HG03135 (cell line): Measurements from ENCODE around the gene SLC38A3.

ENCODE experiments used
- ATAC-seq: cut with Tn5 transposase; IDR thresholded peaks from one replicate; pipeline ENCODE4 v1.9.1; 2021; ENCODE audit warnings: mild to moderate bottlenecking, moderate library complexity; ENCODE audit not compliant: unreplicated experiment

Gene SLC38A3

DNA sequence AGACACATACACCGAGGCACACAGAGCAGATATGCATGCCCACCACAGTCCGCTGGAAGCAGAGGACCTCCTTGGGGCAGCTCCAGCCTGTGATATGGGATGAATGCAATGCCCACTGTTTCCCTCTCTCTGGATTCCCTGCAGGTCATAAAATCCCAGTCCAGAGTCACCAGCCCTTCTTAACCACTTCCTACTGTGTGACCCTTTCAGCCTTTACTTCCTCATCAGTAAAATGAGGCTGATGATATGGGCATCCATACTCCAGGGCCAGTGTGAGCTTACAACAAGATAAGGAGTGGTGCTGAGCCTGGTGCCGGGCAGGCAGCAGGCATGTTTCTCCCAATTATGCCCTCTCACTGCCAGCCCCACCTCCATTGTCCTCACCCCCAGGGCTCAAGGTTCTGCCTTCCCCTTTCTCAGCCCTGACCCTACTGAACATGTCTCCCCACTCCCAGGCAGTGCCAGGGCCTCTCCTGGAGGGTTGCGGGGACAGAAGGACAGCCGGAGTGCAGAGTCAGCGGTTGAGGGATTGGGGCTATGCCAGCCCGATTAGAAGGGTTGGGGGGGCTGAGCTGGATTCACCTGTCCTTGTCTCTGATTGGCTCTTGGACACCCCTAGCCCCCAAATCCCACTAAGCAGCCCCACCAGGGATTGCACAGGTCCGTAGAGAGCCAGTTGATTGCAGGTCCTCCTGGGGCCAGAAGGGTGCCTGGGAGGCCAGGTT is 14.0 kb upstream of the SLC38A3 start, which contains the start of gene GNAT1:
Gene GNAT1 (plus strand): TSS at position 675 of the 725 bp plus-strand sequence. CDS start 116 bp downstream, outside the sequence.
- no peak for ATAC-seq

DNA sequence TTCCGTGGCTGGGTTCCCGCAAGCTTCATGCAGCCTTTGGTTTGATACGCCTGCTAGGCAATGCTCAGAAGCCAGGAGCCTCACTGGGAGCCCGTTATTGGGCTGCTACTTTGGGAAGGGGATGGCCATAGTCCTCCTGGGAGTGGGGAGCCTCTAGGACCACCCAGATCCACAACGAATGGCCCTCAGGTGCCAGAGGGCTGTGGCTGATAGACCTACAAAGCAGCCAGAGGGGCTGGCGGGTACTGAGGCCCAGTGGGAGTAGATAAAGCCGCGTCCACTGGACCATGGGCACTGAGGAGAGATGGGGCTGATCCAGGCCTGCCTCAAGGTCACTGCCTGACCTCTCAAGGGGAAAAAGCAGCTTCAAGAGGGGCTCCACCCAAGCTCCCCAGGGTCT is 12.9 kb upstream of the SLC38A3 start:
- no peak for ATAC-seq

DNA sequence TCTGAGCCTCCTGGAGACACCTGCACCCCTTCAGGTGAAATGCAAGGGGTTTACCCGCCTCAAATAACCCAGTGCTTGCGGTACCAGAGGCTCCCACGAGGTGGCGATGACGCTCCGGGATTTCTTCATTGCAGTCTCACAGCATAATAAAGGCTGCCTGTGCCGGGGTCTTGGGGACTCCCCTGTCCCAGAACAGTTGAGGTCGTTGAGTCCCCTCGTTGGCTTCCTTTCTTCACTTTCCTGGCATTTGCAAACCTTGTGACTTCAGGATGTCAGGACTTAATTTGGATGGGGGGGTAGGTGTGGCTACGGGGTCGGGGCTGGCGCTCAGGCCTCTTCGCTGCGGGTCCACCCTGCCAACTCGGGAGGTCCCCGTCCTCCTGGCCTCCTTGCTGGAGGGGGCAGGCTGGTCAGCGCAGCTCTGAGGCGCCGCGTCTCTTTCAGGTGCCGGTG is 12.4 kb upstream of the SLC38A3 start:
- ATAC-seq = no peak

DNA sequence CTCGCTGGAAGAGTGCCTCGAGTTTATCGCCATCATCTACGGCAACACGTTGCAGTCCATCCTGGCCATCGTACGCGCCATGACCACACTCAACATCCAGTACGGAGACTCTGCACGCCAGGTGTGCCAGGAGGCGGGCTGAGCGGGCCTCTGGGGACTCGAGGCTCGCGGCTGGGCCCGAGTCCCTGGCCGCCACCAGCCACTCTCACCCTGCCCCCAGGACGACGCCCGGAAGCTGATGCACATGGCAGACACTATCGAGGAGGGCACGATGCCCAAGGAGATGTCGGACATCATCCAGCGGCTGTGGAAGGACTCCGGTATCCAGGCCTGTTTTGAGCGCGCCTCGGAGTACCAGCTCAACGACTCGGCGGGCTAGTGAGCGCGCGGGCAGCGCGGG is 11.8 kb upstream of the SLC38A3 start:
- no peak for ATAC-seq

DNA sequence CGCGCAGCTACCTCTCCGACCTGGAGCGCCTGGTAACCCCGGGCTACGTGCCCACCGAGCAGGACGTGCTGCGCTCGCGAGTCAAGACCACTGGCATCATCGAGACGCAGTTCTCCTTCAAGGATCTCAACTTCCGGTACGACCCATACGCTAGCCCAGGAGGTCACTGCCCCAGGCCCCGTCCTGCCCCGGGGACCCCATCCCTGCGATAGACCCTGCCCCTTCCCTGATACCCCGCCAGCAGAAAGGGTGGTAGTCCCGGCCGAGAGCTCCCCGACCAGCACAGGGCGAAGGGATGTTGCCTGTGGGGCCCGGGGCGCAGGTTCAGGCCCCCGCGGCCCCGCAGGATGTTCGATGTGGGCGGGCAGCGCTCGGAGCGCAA is 11.3 kb upstream of the SLC38A3 start:
- ATAC-seq = no peak

DNA sequence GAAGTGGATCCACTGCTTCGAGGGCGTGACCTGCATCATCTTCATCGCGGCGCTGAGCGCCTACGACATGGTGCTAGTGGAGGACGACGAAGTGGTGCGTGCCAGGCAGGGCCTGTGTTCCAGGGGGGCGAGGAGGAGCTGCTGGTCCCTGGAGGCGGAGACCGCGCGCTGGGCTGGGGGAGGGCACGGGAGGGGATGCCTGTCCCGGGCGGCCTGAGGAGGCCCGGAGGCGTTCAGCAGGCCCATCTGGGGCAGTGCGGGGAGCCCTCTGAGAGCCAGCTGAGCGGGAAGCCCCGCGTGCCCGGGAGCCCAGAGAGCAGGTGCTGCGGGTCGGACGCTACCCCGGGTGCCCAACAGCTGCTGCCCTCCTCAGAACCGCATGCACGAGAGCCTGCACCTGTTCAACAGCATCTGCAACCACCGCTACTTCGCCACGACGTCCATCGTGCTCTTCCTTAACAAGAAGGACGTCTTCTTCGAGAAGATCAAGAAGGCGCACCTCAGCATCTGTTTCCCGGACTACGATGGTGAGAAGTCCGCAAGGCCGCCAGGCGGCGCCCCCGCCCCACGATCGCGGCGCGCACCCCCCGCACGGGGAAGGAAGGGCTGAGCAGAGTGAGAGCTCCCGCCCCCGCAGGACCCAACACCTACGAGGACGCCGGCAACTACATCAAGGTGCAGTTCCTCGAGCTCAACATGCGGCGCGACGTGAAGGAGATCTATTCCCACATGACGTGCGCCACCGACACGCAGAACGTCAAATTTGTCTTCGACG is 10.8 kb upstream of the SLC38A3 start:
- ATAC-seq = no peak

DNA sequence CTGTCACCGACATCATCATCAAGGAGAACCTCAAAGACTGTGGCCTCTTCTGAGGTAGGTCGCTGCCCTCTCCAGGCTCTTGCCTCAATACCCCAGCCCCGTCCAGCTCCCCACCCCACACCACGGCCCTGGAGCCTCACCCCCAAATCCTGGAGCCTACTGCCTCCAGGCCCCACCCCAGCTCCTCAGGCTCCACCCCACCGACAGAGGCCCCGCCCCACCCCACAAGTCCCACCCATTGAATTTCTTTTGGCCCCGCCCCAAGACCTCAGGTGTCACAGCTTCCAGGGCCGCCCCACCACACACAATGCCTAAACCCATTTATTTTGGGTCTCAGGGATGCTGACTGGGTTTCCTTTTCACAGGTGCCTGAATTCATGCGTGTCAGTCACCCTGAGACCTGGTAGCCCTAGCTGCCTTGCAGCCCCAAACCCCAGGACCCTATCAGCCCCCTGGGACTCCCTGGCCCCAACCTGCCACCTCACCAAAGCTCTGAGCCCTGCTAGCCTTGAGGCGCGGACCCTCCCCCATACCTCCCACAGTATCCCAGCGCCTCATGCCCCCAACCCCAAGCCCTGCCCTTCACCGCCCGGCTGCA is 10.1 kb upstream of the SLC38A3 start:
- no peak for ATAC-seq

DNA sequence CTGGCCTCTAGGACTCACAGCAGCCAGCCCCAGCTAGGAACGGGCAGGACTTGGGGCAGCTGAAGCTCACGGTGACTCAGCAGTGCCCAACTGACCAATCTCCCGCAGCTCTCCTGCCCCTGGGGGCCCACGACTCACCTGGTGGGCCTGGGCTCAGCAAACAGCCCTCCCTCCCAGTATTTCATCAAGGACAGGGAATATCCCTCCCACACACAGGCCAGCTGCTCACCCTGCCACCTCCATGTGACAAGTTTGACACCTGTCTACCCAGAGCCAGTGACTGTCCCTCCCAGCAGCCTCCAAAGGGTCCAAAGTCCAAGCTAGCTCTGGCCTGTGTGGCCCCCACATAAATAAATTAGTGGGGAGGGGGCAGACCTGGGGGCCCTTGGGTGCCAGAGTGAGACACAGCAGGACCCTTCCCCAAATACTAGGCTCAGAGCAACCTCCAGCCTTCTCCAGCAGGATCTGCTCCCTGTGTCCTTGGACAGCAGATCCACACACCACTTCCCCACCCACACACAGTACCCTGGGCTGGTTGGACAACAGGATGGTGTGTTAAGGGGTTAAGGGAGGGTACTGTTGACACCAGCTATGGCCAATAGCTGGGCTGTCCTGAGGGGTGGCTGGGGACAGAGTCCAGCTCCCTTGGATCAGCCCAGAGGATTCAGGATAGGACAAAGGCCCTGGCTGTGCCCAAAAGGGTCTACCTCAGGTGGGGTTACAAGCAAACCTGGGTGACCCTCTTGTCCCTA is 9.4 kb upstream of the SLC38A3 start:
- no peak for ATAC-seq

DNA sequence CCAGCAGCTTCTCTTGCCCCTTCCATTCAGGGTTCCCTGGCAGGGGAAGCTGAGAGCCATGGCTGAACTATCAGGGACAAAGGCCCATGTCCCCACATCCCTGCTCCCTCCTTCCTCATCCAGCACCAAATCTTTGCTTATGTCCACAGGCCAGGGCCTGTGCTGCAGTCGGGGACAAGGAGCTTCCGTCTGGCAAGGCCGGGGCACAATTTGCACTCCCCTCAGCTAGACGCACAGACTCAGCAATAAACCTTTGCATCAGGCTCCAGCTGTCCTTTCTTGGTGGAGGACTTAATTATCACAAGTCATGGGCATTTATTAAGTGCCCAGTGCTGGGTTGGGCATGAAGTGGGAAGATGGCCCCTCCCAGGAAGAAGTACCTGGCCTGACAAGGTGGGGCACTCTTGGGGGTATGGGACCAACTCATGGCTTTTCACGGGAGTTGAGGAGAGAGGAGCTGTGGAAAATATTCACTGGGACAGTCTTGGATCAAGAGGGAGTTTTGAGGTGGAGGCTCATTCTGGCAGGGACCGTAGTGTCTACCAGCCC is 8.7 kb upstream of the SLC38A3 start:
- ATAC-seq = no peak

DNA sequence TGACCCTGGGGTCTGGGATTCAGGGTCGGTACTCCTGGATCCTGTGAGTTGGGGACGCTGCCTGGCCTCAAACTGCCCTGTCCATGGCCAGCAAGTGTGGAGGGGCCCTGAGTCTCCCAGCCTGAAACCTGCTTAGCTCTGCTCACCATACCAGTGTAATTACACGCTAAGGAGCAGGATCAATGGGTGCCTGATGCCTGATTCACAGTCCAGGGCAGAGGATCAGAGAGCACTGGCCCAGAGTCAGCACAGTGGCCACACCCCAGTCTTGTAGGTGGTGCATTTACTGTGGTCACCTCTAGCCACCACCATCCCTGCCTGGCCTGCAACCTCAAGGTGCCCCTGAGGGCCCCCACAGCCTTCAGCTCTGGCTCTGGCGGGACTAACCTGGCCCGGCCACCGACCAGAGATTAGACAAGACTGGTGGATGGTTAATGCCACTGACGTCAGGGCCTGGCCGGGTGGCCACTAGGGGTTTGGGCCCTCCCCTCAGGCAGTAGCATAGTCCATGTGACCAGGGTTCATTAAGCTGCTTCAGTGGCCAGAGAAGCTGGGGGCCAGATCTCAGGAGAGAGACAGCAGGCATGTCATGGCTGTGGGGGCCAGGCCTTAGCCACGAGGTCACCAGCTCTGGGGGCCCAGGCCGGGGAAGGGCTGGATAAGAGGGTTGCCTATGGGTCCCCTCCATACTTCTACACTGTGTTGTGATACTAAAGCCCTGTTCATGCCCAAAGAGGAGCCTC is 3.3 kb upstream of the SLC38A3 start:
- ATAC-seq = no peak

DNA sequence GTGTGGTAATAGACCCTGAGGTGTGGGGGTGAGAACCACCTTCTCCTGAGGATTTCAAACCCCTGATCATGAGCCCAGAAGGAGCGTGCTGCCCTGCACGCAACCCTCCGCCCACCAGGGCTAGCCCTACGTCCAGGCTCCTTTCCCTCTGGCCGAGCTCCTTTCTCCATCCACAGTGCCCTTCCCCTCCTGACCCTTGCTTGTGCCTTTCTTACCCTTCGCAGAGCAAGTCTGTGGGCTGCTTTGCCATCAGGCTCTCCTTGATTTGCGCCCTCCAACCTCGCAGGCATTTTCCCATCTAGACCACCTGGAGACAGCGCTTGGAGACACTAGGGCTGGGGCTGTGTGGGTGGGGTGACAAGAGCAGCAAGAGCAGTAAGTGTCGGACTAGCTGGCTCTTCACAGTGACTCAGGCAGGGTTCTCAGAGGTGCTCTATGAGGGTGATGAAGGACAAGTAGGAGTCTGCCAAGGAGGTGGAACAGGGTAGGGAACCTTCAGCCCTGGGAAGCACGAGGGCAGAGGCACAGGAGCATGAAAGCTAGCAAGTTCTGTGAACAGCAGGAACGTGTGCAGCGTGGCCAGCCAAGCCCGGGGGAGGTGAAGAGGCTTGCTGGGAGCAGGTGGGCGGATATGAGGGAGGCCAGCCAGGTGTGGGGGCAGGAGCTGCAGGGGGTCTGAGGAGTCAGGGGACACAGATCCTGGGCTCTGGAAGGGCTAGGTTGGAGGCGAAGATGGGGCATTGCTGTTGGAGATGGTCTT is 2.5 kb upstream of the SLC38A3 start:
- ATAC-seq = no peak

DNA sequence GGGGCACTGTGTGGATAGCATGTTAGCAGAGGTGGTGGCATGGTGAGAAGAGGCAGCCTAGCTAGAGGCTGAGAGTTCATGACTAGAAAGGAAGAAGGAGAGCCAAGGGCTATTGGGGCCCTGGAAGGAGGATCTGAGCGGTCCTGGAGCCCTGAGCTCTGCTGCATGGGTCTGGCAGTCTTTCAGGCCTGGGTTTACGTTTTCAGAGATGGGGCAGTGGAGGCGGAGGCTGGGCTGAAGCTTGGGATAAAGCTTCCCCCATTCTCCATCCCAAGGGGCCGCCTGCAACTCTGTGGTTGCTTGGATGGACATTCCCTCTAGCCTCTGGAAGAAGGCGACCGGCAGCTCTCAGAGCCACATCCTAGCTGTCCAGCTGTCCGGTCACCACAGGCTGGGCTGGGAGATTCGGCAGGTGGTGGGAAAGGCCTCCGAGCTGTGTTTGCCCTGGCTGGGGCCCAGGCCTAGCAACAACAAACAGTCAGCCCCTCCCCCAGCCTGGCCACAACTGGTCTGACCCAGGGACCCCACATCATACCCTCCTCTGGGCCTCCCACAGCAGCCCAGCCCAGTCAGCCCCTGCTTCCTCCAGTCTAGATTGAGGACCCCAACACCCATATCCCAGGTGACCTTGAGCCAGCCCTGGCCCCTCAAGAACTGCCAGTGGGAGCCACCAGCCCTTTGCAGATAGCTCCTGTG is 1.8 kb upstream of the SLC38A3 start:
- no peak for ATAC-seq

DNA sequence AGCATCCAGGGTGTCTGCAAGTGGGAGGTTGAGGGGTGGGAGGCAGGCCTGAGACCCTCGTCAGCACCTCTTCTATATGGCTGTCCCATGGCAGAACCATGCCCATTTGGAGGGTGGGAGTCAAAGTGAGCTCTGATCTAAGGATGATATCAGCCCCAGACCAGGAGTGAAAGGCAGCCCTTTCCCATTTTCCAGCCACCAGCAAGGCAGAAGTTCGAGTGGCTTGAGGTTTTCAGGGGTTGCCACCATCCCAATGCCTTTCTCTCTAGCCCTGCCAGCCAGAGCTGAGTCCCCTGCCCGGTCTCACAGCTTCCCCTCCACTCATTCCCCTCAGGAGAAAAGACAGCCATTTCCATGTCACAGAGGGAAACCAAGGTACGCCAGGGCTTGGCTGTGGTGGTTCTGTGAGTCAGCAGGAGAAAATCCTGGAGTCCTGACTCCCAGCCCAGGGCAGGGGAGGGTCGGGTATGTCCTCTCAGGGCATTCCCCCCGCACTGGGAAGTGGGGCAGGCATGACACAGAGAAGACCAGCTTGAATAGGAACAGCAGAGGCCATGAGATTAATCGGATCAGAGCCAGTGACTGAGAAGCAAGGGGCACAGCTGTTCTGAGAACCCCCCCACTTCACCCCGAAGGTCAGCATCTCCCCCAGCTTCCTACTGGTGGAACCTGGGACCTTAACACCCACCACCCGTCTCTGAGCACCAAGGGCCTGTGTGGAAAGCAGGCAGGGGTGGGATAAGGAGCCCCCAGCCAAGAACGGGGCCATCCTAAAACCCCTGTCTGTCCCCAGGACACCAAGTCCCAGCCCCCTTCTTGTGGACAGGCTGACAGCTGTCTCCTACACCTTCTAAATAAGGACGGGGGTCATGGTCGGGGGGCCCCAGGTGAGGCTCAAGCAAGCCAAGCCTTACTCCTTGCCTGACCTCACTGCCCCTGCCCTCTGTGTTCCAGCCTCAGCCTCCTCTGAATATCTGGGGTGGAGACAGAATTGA is 965 bp upstream of the SLC38A3 start:
- ATAC-seq = no peak

DNA sequence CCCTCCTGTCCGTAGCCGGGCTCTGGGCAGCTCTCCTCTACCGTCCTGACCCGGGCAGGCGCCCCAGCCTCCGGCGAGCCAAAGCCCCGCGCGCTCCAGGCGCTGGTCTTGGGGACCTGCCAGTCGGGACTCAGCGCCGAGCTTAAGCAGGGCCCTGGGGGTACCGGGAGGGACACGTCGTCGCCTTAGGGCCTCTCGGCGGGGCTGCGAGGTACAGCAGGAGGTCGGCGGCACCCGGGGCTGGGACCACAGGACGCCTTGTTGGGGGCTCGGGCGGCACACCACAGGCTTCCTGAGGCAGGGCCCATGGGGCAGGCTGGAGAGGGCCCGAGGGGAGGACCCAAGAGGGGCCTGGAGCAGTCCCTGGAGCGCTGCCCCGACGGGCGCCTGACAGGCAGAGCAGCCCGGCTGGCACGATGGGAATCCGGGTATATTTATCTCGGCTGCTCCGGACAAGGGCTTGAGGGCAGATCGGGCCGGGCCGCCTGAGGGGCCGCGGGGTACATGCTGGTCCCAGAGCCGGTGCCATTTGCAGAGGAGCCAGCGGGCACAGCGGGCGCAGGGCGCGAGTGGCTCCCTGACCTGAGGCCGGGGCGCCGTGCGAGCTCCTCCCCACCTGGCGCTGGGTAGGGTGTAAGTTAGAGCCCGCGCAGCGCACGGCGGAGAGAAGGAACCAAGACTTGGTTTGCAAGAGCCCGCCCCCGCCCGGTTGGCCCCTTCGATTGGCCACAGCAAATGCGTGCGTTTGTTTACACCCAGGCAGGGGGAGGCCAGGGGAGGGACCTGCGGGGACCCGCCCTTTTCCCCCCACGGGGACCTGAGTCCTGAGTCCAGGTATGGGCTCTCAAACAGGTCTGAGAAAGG is 574 bp downstream of the SLC38A3 start:
- no peak for ATAC-seq

DNA sequence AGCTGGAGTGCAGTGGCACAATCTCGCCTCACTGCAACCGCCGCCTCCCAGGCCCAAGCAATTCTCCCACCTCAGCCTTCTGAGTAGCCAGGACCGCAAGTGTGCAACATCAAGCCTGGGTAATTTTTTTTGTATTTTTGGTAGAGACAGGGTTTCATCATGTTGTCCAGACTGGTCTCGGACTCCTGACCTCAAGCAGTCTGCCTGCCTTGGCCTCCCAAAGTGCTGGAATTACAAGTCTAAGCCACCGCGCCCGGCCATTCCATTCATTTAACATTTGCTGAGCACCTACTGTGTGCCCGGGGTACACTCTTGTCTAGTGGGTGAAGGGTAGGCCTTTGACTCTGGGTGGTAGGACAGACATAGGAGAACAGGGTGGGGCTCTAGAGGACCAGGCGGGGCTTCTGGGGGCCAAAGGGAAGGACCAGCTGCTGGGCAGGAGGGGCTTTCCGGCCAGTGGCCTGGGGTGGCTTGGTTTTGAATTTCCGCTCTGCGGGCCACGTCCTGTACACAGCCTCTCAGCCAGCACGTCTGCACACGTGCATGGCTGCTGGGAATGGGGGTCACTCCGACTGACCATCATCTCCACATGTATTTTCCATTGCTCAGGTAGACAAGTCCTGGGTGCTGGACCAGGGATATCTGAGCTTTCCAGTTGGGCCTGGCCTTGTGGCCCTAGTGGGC is 2.4 kb downstream of the SLC38A3 start:
- no peak for ATAC-seq

DNA sequence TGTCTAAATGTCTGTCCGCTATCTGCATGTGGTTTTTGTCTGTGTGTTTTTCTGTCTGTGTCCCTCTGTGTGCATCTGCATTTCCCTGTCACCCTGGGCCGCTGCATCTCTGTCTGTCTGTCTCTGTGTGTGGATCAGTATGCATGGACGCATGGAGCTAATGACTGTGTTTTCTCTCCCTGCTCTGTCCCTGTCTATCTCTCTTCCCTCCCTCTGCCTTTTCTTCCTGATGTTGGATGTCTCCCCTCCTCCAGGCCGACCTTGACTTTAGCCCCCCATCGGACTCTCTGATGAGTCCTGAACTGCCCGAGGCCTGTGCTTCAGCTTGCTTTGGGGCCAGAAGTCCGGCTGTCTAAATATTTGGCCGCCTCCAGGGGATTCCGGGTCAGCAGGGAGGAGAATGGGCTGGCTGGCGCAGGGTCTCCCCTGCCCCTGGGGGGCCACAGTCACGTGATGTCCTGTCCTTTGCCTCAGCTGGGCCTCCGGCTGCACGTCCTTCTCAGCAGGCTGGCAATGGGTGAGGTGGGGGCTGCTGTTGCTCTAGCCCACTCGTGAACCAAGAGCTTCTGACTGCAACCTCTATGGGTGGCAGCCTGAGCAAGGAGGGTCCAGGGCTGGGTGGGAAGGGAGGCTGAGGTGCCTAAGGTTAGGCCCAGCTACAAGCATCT is 3.7 kb downstream of the SLC38A3 start:
- no peak for ATAC-seq
